HG03280 (cell line): ENCODE results near the gene TMEM72.
A peak's percentile ranks its signal among the peaks of the same experiment; 100 is the strongest.

Experiments used
- ATAC-seq: cut with Tn5 transposase; IDR thresholded peaks from one replicate; pipeline ENCODE4 v1.9.1; 2021; ENCODE audit warnings: mild to moderate bottlenecking, moderate library complexity; ENCODE audit not compliant: unreplicated experiment

TMEM72 gene

DNA sequence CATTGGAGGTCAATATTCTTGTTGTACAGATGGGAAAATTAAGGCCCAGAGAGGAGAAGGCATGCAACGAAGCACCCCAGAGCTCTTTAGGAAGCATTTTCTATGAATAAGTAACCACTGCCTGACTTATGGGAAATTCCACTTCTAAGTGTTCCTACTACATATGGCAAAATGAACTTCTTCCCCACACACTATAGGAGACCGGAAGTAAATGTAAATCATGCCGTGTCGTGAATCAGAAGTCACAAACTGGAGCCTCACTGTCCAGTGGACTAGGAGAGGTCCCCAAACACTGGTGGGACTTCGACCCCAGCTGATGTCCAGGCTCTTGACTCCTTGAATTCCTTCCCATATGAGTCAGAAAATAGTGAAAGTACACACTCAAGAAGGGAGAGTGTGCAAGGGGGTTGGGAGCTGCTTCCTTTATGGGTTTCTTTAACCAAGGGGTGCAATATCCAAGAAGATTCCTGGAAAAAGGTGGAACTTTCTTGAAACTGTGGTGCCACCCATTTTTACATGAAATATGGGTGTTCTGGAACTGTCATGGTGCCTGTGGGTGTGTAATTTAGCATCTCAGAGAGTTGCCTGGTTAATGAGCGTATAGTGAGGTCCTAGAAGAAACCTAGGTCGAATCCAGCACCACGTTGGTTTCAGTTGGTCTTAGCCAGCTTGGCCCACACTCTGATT is 55.1 kb downstream of the TMEM72 start:
- no peak for ATAC-seq

DNA sequence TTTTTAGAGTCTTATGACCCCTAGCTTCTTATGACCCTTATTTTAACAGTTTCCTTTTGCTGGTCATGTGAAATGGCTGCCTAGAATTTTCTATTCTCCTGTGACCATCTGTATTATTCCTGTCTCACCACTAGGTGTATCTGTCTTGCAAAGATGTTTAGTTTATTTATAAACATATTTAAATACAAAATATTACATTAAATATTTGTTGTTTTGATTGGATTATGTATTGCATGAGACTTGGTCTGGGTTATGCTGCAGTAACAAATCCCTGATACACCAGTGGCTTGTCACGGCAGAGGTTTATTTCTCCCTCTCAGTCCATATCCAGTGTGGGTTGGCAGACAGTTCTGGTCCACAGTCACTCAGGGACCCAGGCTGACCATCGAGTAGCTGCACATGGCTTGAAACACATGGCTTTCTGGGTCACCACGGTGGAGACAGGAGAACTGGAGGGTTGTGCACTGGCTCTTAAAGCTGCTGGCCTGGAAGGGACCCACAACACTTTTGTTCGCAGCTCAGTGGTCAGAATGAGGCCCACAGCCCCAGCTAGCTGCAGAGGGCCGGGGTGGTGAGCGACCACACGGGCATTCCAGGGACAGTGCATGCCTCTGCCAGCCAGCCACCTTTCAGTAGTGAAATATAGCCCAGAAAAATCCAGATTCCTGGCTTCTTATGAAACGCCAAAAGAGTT is 55.8 kb downstream of the TMEM72 start:
- ATAC-seq, result no peak

DNA sequence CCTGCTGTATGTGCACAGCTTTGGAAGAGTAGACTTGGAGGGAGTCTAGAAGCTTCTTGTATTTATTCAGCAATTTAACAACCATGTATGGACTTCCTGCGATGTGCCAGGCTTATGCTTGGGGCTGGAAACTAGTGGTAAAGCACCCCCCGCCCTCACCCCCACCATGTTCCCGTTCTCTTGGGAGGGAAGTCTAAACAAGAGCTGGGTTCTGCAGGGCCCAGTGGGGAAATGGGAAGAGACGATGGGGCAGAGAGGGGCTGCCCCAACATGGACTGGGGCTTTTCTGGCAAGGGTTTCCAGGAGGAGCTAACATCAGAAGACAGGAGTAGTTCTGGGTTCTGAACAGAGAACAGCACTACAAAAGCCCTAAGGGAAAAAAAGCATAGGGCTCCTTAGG is 56.5 kb downstream of the TMEM72 start:
- ATAC-seq, result no peak

DNA sequence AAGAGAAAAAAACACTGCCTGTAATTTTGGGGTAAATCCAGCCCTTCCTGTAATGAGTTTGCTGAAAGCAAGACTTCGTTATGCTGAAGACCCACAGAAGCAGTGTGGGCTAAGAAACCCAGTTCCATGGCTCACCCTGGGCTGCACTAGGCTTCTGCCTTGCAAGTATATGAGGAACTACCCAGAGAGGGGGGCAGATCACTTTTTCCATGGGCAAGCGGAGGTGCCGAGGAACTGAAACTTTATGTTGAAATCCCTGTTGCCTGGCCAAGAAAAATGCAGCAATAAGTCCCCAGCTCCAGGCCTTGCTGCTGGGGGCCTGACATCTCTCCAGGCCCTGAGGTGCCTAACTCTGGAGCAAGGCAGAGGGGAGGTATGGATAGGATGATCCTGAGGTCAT is 57.0 kb downstream of the TMEM72 start:
- ATAC-seq, result no peak

DNA sequence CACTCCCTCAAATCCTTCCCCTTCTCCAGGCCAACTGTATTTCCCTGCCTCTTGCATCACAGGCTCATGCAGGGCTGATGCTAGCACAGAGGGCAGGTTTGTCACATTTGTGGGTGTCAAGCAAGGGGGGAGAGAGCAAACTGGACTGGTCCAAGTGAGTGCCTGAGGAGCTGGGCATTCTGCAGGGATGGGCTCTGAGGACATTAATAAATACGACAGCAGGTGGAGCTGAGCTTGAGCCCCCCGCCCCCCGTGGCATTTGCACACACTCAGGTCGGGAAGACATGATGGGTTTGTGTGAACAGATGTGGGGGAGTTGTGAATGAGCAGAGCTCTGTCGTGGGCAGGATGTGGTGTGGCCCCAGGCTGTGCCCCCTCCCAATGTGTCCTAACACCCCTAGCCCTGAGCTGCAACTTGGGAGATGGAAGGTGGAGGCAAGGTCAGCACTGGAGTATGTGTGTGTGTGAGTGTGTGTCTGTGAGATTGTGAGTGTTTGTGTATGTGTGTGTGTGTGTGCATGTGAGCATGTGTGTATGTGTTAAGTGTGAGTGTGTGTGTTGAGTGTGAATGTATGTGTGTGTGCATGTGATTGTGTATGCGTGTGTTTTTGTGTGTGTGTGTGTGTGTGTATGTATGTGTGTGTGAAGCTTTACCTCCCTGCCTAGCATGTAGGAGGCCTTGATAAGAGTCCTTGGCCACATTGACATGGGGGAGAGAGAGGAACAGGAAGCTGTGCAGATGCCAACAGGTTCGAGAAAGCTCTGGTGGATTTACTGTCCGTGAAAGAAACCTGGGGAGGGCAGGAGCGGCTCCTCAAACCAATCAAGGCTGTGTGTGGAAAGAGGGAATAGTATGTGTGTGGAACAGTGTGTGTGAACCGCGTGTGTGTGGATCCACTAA is 57.6 kb downstream of the TMEM72 start:
- ATAC-seq, result no peak

DNA sequence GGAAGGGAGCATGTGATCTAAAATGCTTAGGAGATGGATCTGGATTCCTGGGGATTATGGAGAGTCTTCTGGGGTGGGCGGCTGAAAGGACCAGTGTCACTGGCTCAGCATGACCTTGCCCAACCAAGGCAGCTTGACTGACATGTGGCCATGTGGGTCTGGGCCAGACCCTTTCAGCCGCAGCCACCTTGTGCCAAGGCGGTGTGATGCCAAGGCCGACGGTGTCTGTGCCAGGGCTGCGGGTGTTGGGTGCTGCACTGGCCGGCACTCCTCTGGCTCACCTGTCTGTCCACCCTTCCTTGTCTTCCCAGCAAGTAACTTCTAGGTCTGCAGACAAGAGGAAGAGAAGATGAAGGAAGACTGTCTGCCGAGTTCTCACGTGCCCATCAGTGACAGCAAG is 58.7 kb downstream of the TMEM72 start:
- ATAC-seq, result no peak

DNA sequence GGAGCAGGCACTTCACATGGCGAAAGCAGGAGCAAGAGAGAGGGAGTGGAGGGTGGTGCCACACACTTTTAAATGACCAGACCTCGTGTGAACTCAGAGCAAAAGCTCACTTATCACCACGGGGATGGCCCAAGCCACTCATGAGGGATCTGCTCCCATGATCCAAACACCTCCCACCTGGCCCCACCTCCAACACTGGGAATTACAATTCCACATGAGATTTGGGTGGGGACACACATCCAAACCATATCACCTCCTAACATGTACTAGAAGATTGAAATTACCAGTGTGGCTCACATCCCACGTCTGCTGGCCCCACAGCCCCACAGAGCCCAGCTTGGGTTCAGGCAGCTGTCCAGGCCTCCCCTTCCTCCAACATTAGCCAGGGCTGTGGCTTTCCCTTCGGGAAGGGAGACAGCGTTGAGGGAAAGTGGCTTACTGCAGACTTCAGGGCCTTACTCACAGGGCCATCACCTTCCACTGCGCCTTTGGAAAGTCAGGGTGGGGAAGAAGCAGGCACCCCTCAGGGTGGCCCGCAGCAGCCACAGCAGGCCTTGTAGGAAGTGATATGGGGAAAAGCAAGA is 59.8 kb downstream of the TMEM72 start:
- ATAC-seq, result no peak

DNA sequence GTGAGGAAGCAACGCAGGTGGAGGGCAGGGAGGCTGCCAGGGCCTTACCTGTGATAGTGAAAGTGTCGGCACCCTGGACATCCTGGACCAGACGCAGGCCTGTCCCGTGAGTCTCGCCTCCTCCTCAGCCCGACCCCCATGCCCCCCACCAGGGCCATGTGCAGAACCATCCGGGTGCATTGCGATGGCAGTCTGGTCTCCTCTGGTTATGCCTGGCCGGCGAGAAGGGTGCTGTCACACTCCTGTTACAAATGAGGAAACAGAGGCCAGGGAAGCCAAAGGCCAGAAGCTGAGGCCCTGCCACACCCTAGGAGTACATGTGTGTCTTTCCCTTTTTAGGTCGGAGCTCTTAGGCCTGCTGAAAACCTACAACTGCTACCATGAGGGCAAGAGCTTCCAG is 60.3 kb downstream of the TMEM72 start:
- no peak for ATAC-seq

DNA sequence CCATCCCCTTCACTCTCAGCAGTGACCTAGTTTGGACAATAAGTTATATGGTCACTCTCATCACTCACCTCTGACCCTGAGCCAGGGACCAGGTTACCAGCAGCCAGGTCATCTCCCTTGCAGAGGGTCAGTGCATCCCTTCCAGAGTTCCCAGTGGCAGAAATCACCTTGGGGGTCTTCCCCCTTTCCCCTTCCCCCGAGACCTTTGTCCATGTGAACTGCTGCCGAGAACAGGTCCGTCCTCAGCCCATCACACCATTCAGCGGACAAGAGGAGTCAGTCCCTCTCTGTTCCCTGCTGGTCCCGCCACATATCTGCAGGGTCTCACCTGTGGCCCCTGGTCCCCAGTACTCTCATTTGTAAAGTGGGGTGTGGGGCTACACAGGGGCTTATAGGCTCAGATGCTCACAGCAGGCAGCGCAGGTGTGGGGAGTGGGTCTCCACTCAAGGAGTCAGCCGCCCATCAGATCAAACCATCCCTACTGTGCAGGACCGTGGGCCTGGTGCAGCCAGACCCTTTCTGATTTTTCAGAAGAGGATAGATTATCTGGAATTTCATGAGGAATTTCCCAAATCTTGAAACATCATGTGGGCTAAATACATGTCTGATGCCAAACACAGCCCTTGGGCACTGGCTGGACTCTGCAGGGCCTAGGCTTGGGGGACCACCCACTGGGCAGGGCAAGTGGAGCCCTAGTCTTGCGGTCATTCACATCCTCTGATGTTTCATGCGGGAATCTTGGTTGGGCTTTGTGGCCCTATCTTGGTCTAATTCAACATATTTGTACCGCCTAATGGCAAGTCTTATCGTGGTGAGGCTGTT is 61.0 kb downstream of the TMEM72 start:
- ATAC-seq, result no peak

DNA sequence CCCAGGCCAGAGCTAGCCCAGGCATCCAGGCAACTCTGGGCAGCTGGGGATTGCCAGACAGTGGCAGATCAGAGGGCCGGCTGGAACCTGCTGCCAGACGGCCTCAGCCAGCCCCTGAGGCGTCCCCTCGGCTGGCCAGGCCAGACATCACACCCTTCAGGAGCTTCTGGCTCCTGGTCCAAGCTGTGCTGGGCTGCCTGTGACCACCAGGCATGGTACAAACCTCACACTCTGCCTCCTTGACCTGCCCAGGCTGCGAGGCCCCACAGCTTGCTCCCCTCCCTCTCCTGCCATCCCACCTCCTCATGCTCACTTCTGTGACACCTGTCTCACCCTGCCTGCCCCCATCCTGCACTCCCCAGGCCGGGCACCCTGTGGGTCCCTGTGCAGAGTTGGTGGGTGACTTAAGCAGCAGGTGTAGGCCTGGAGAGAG is 61.8 kb downstream of the TMEM72 start:
- ATAC-seq, result no peak

DNA sequence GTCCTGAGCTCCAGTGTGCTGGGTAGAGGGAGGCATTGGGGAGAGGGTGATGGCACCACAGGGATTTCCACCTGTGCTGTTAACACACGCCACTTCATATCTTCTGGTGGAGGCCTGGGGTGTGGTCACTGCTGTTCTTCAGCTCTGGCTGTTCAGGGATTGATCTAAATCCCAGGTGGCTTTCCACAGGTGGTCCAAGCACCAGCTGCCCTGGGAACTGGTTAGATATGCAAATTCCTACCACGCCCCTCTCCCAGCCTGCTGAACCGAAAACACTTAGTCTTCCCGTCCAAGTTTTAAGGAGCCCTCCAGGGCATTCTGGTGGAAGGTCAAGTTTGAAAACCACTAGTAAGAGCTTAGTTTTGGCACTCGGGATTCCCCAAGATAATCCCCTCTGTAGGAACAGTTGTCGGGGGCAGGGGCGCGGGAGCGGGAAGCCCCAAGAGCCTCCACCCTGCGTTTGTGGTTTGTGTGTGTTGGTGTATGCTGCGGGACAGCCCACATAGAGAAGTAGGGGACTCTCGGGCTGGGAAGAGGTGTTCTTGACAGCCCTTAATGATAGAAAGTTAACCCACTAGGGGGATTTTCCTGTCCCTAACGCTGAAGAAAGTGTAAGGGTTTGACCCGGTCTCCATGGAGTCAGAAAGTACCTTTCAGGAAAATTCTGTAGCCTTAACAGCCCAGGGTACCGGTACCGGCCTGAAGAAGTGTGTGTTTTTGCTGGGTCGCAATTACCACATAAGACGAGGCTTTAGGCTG is 62.4 kb downstream of the TMEM72 start:
- no peak for ATAC-seq

DNA sequence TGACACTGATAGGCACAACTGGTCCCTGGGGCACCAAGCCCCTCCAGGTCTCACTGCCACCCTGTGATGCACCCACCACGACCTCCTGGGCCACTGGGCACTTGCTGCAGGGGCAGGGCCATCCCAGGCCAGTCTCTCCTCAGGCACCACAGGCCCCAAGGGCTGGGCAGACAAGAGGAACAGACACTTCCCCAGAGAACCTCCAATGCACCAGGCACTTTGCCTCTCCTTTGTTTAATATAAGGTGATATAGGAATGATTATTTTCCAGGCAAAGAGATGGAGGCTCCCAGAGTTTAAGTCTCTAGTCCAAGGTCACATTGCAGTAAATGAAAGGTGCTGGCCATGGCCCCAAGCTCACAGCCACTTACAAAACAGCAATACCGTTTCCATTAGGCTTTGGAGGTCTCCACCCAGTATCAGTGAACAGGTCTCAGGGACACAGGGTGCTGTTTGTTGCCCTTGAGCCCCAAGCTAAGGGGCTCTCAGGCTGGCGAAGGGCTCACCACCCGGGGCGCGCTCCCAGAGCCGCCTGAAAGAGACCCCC is 63.0 kb downstream of the TMEM72 start:
- ATAC-seq, result peak; percentile 4

DNA sequence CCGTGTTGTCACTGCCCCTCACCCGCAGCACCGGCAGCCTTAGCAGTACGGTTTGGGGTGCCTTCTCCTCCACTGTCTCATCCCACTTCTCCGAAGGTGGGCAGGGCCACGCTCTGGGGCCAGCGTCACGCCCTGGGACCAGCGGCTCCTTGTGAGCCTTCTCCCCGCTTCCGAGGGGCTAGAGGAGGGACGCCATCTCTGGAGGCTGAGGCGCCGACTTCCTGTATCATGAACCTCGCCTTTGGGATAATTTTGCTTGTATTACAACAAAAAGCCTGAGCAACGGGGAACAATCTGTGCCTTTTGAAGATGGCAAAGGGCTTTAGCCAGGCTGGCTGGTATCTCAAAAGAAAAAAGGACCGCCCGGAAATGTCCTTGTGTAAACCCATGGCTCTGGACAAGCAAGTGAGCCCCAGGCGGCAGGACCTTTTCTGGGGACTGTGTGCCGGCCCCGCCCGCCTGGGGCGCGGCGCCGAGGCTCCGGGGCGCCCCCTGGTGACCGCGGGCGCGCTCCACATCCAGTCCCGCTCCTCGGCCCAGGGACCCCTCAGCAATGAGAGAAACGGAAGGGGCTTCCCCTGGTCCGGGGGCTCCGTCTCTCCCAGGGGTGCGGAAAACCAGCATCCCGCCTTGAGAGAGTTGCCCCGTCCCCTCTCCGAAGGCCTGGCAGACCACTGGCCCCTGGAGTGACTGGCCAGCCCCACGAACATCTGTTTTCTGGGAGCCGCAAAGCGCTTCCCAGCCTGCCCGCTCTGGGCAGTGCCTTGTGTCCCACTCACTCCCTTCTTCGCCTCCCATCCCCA is 63.7 kb downstream of the TMEM72 start:
- ATAC-seq, result peak; percentile 86

DNA sequence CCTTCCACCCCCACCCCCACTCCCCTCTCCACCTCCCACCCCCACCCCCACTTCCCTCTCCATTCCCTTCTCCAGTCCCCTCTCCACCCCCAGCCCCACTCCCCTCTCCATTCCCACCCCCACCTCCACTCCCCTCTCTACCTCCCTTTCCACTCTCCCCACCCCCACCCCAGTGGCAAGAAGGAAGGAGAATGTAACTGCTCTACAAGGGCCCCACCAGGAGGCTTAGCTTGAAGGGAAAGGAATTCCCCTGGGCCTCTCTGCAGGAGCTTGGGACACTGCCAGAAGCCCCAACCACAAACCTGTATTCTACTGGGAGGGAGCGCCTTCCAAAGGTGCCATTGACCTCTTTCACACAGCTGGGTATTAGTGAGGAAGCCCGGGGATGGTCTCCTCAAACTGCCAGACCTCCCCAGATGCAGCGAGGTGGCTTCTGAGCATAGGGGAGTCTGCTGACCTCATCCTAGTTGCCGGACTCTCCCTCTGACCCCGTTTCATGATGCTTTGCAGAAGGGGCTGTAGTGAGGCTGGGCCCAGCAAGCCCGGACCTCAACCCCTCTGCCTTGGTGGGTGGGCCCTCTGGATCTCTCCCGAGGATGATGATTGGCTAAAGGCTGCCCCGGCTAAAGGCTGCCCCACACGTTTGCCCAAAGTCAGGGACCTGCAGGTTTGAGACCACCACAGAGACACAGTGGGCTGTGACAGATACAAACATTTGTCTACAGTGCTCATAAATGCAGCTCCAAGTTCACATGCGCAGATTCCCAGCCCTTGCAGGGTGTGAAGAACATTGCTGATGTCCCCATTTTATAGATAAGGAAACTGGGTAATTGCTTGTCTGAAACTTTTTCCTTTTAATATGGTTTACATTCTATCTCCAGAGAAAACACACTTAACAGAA is 64.5 kb downstream of the TMEM72 start:
- no peak for ATAC-seq

DNA sequence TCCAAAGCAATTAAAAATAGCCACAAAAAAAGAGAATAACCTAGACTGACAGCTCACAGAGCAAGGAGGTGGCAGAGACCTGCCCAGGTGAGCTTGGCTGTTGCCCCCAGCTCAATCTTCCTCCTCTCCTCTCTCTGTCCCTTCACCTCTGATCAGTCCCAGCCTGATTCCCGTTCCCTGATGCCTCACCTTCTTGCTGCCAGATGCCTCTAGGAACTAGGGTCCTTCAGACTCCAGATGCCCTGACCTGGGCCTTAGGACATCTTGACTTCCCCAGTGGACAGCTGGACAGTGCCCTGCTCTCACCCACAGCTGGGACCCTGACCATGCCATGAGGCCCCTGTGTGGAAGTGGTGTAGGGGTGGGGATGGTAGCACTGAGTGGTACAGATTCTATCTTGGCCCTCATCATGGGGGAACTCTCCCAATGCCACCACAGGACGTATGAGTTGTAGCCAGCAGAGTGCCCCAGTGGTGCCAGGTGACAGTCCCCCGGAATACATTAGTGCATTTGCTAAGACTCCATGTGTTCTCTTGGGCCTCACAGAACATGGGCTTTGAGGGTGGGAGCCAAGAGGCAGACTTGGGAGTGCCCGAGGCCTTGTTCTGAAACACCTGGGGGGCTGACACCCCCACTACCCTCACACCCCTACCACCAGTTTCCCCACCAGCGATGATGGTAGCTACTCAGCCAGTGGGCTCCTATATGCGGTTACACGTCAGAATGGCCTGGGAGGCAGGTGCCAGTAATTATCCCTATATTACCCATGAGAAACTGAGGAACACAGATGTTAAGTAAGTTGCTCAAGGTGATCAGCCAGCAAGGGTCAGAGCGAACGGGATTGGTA is 65.4 kb downstream of the TMEM72 start:
- ATAC-seq, result no peak

DNA sequence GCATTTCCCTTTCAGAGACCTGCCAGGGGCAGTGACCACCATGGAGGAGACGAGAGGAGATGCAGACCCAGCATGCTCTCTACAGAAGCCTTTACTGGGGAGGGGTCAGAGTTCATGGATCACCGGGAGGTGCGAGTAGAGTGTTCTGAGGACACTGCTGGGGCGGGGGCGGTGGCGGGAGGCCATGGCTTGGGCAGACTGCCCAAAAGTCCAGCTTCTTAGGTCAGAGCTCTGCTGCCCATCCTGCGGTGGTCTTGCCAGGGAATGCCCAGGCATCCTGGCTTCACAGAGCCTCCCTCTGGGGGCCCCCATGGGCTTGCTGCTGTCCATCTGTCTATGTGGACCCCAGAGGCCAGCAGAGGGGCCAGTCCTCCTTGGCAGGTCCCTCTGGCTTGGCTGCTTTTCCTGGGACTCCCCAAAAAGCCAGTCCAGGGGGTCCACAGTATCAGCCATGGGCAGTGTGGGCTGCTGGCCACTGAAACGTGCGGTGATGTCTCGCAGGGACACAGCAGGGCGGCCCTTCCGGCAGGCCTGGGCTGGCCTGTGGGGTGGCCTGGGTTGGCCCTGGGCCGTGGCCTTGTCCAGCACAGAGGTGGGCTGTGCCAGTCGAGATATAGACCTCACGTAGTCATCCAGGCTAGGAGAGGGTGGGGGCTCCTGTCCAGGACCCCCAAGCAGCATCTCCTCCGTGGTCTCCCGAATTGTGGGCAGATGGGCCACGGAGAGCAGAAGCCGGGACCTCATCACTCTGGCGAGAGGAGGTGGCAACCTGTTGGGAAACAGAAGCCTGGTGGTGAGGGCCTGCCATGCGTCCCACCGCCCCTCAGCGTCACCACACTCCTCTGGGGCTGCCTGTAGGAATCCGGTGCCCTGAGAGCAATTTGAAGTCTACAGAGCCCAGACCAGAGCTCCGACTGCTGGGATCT is 66.4 kb downstream of the TMEM72 start:
- no peak for ATAC-seq
